CD14-positive monocyte (primary cell): ENCODE data around the gene IFNA7. TPM values are rescaled to one million over a fixed set of nuclear protein-coding genes. Genes with fewer than 3 reads are reported as not detected.

Experiments used
- DNase-seq, 3 donors: peaks; one replicate each; pipeline ENCODE4 v3.0.0-alpha.2; 2011 to 2022
- H2AFZ ChIP-seq: 2 replicates; pipeline ENCODE4 v1.6.0; 2012; ENCODE audit warnings: mild to moderate bottlenecking, low read depth, low read length, inconsistent platforms; ENCODE audit not compliant: insufficient read depth, poor library complexity, severe bottlenecking
- H3K27ac ChIP-seq, 2 donors: 1 replicate in 1 of 2; 2 replicates in 1 of 2; pipeline ENCODE4 v1.5.1; 2012 to 2013; ENCODE audit warnings: low read length in 2 of 2, control low read depth in 1 of 2, inconsistent platforms in 1 of 2, low read depth in 1 of 2, mild to moderate bottlenecking in 1 of 2
- H3K27me3 ChIP-seq, 2 donors: one replicate each; pipeline versions ENCODE4 v1.6.0 to v1.6.1; 2011 to 2013; ENCODE audit warnings: low read length in 2 of 2; ENCODE audit not compliant: control insufficient read depth in 2 of 2, insufficient read depth in 2 of 2
- H3K36me3 ChIP-seq, 2 donors: replicated peaks in 1 of 2; 1 replicate in 1 of 2; 2 replicates in 1 of 2; pipeline versions ENCODE4 v1.5.1 to v1.6.1; 2012 to 2013; ENCODE audit warnings: low read length in 2 of 2, control low read depth in 1 of 2, inconsistent platforms in 1 of 2, mild to moderate bottlenecking in 1 of 2; ENCODE audit not compliant: insufficient read depth in 2 of 2, control insufficient read depth in 1 of 2
- H3K4me1 ChIP-seq, 2 donors: 1 replicate in 1 of 2; 2 replicates in 1 of 2; pipeline versions ENCODE4 v1.5.1 to v1.6.1; 2012 to 2013; ENCODE audit warnings: low read length in 2 of 2, control low read depth in 1 of 2, inconsistent platforms in 1 of 2, mild to moderate bottlenecking in 1 of 2, moderate library complexity in 1 of 2; ENCODE audit not compliant: insufficient read depth in 2 of 2, control insufficient read depth in 1 of 2
- H3K4me2 ChIP-seq: replicated peaks from 2 replicates; pipeline ENCODE3; 2012; ENCODE audit warnings: low read length, moderate library complexity, mild to moderate bottlenecking; ENCODE audit not compliant: poor library complexity, severe bottlenecking; ENCODE audit errors: extremely low read depth
- H3K4me3 ChIP-seq, 3 experiments: fragments of 200-600 bp in 1 of 3; sonication (generic) in 1 of 3; replicated peaks in 1 of 3; 1 replicate in 2 of 3; 2 replicates in 1 of 3; pipeline ENCODE4 v1.5.1; 2011 to 2013; ENCODE audit warnings: low read length in 3 of 3, mild to moderate bottlenecking in 3 of 3, control low read depth in 2 of 3, low read depth in 2 of 3, inconsistent platforms in 1 of 3, moderate library complexity in 1 of 3
- H3K79me2 ChIP-seq: 2 replicates; pipeline ENCODE4 v1.6.0; 2012; ENCODE audit warnings: mild to moderate bottlenecking, control low read depth, inconsistent platforms, low read length, moderate library complexity; ENCODE audit not compliant: insufficient read depth
- H3K9ac ChIP-seq: 2 replicates; pipeline ENCODE4 v1.6.0; 2017; ENCODE audit warnings: low read length, mild to moderate bottlenecking; ENCODE audit not compliant: insufficient read depth, poor library complexity, severe bottlenecking
- H3K9me3 ChIP-seq, 2 donors: replicated peaks in 1 of 2; 1 replicate in 1 of 2; 2 replicates in 1 of 2; pipeline versions ENCODE4 v1.5.1 to v1.6.1; 2012 to 2013; ENCODE audit warnings: low read length in 2 of 2, control low read depth in 1 of 2; ENCODE audit not compliant: control insufficient read depth in 1 of 2, insufficient read depth in 1 of 2
- H4K20me1 ChIP-seq: 2 replicates; pipeline ENCODE4 v1.6.0; 2012; ENCODE audit warnings: mild to moderate bottlenecking, low read length, control low read depth, moderate library complexity; ENCODE audit not compliant: insufficient read depth
- H3K27ac Mint-ChIP-seq, 7 donors: one replicate each; pipeline ENCODE4 v1.8.0; 2020; ENCODE audit warnings: mild to moderate bottlenecking in 7 of 7, mixed read lengths in 7 of 7, moderate library complexity in 6 of 7, inconsistent platforms in 2 of 7
- H3K27me3 Mint-ChIP-seq, 3 donors: one replicate each; pipeline ENCODE4 v1.8.0; 2021 to 2022; ENCODE audit warnings: low read depth in 3 of 3, mild to moderate bottlenecking in 3 of 3, mixed read lengths in 3 of 3, moderate library complexity in 3 of 3, inconsistent platforms in 1 of 3
- H3K36me3 Mint-ChIP-seq, 2 donors: one replicate each; pipeline ENCODE4 v1.8.0; 2020; ENCODE audit warnings: mixed read lengths in 2 of 2, inconsistent platforms in 1 of 2, mild to moderate bottlenecking in 1 of 2
- H3K4me1 Mint-ChIP-seq: one replicate; pipeline ENCODE4 v1.8.0; 2020; ENCODE audit warnings: mild to moderate bottlenecking, mixed read lengths
- H3K4me3 Mint-ChIP-seq, 2 donors: one replicate each; pipeline ENCODE4 v1.8.0; 2020; ENCODE audit warnings: mild to moderate bottlenecking in 2 of 2, mixed read lengths in 2 of 2, moderate library complexity in 1 of 2
- H3K9me3 Mint-ChIP-seq, 7 donors: one replicate each; pipeline ENCODE4 v1.8.0; 2020 to 2022; ENCODE audit warnings: mixed read lengths in 7 of 7, mild to moderate bottlenecking in 6 of 7, moderate library complexity in 6 of 7, inconsistent platforms in 2 of 7
- WGBS: methylation state at CpG from one replicate; pipeline ENCODE4 v1.1.5; 2013; ENCODE audit warnings: missing lambda C conversion rate; ENCODE audit not compliant: insufficient coverage; 5-methylcytosine and 5-hydroxymethylcytosine counted together
- intact Hi-C, 2 donors: fragments of 100-400 bp; cut with micrococcal nuclease; formaldehyde crosslinking; loops; one replicate each; pipeline versions ENCODE4 v1.15.0 to v1.15.1; 2023
- polyA plus RNA-seq, 3 donors: library from polyadenylated mRNA; depleted of rRNA in 1 of 3; unstranded in 2 of 3; stranded (reverse) in 1 of 3; fragments of 300-500 nt in 2 of 3; fragments of >200 nt in 1 of 3; fragmentation: Illumina TruSeq in 2 of 3; gene quantifications; 1 replicate in 2 of 3; 2 replicates in 1 of 3; pipeline ENCODE4 v1.2.3, GENCODE V29; 2012 to 2021
- TF ChIP-seq, protein P1 (sequence below): fragments of 200-600 bp; IDR thresholded peaks from one replicate; pipeline ENCODE4 v1.8.0; 2022; ENCODE audit warnings: antibody characterized with exemption, mild to moderate bottlenecking

The IFNA7 gene
- polyA plus RNA-seq, 3 donors: not detected

DNA sequence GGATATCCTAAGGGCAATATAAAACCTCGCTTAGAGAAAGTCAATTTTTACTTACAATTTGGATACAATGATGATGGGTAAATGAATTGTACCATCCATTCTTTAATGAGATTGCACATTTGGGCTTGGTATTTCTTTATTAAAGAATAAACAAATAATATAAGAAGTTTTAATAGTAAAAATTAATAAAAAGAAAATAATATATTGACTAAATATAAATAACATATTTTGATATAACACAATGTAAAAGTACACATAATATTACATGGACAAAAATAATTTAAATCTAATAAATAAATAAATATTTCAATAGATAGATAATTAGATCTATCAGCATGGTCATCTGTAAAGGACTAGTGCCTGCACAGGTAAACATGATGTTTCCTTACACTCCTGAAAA is 36.5 kb downstream of the IFNA7 start:
- no peaks in the 10 kb centered on the region for H3K79me2 ChIP-seq
- Mint-ChIP-seq H3K4me3 (no peak overlapping the region), H3K27me3 (no peaks in the 10 kb centered on the region), H3K36me3 (no peaks in the 10 kb centered on the region), H3K9me3 (no peaks in the 10 kb centered on the region), H3K27ac (no peak overlapping the region), H3K4me1 (peaks cover 21% of the 10 kb centered on the region)
- H3K4me2 ChIP-seq: no peak overlapping the region
- H2AFZ ChIP-seq: no peak overlapping the region
- H3K27me3 ChIP-seq: no peaks in the 10 kb centered on the region
- no peaks in the 10 kb centered on the region for H3K9me3 ChIP-seq
- no peaks in the 10 kb centered on the region for H3K36me3 ChIP-seq
- intact Hi-C loops: no loop called here
- H4K20me1 ChIP-seq: no peaks in the 10 kb centered on the region
- no peak overlapping the region for H3K4me3 ChIP-seq
- WGBS: no CpG with 5 or more reads among the region's 1 CpG
- no peak overlapping the region for H3K9ac ChIP-seq
- DNase-seq: no peak
- no peak overlapping the region for H3K27ac ChIP-seq
- peaks cover 2 to 14% of the 10 kb centered on the region in 2 donors for H3K4me1 ChIP-seq
- TF ChIP-seq, protein P1, sequence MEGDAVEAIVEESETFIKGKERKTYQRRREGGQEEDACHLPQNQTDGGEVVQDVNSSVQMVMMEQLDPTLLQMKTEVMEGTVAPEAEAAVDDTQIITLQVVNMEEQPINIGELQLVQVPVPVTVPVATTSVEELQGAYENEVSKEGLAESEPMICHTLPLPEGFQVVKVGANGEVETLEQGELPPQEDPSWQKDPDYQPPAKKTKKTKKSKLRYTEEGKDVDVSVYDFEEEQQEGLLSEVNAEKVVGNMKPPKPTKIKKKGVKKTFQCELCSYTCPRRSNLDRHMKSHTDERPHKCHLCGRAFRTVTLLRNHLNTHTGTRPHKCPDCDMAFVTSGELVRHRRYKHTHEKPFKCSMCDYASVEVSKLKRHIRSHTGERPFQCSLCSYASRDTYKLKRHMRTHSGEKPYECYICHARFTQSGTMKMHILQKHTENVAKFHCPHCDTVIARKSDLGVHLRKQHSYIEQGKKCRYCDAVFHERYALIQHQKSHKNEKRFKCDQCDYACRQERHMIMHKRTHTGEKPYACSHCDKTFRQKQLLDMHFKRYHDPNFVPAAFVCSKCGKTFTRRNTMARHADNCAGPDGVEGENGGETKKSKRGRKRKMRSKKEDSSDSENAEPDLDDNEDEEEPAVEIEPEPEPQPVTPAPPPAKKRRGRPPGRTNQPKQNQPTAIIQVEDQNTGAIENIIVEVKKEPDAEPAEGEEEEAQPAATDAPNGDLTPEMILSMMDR: no peak

DNA sequence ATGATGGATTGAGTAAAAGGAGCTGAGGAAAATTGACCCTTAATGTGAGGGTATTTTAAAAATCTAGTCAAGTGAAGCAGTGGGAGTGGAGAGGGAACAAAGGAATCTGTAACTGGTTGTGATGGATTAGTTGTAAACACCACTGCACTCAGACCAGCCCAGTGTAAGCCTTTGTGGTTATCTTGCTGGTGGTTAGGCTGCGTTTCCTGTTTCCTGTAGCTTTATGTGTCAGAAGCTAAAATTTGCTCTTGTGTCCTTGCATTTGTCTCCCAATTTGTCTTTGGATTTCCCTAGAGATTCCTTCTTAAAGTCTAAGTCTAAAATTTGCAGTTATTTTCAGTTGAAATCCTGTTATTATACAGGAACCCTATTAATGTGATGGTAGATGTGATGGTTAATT is 41.8 kb downstream of the IFNA7 start:
- peaks cover 0 to 3% (median 0%) of the 10 kb centered on the region in 7 donors for H3K9me3 Mint-ChIP-seq
- no peaks in the 10 kb centered on the region for H3K36me3 Mint-ChIP-seq
- Histone ChIP-seq H3K27ac (no peak overlapping the region), H3K36me3 (no peaks in the 10 kb centered on the region), H3K9ac (no peak overlapping the region), H3K4me3 (peak overlapping the region in 1 of 3 experiments; percentile 8), H4K20me1 (no peaks in the 10 kb centered on the region), H3K9me3 (no peaks in the 10 kb centered on the region), H2AFZ (no peak overlapping the region), H3K27me3 (no peaks in the 10 kb centered on the region), H3K4me1 (peaks cover 8 to 21% of the 10 kb centered on the region in 2 donors), H3K4me2 (peak overlapping the region; percentile 13), H3K79me2 (no peaks in the 10 kb centered on the region)
- TF ChIP-seq, protein P1: no peak
- peak; percentile 23 to 35 (median 29) for DNase-seq
- peak overlapping the region in 1 of 2 donors; percentile 67 for H3K4me3 Mint-ChIP-seq
- H3K4me1 Mint-ChIP-seq: peaks cover 22% of the 10 kb centered on the region
- intact Hi-C loops: no loop called here
- H3K27ac Mint-ChIP-seq: peak overlapping the region in 1 of 7 donors; percentile 47
- no CpG with 5 or more reads among the region's 1 CpG for WGBS
- no peaks in the 10 kb centered on the region for H3K27me3 Mint-ChIP-seq
